CMK (cell line): ENCODE results near the gene WBP4.
A peak's percentile ranks its signal among the peaks of the same experiment; 100 is the strongest.
"Not testable (repeated sequence)": the region's sequence is repeated elsewhere in the genome, so short reads cannot be mapped to it uniquely, and the experiment has no call there.

Source experiments
- DNase-seq: peaks from one replicate; pipeline ENCODE4 v3.0.0-alpha.2; 2010; ENCODE audit warnings: low read depth

Gene WBP4

GRCh38 chr13:41085961-41086585 is 24.8 kb downstream of the WBP4 start:
- no peak for DNase-seq

- DNase-seq: not testable (repeated sequence)
Observed at GRCh38 chr13:41095681-41096080, 34.4 kb downstream of the WBP4 start.

- DNase-seq: no peak
Observed at GRCh38 chr13:41098761-41099160, 37.5 kb downstream of the WBP4 start.

DNA sequence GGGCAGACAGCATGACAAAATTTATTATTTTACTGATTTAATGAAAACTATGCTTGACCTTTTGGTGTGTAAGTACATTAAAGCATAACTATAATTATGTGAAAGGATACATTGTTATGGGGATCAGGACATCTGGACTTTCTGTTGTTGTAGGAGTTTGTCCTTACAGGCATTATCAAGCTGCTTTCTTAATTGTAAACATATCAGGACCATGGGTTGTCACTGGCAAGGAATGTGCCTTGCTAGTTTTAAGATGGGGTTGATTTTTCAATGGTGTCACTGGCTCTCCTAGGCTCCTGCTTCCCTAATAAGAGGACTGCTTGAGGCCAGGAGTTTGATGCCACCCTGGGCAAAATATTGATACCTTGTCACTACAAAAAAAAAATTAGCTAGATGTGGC is 38.7 kb downstream of the WBP4 start:
- DNase-seq: no peak

- DNase-seq: no peak
Observed at GRCh38 chr13:41107104-41107571, 45.8 kb downstream of the WBP4 start.

DNA sequence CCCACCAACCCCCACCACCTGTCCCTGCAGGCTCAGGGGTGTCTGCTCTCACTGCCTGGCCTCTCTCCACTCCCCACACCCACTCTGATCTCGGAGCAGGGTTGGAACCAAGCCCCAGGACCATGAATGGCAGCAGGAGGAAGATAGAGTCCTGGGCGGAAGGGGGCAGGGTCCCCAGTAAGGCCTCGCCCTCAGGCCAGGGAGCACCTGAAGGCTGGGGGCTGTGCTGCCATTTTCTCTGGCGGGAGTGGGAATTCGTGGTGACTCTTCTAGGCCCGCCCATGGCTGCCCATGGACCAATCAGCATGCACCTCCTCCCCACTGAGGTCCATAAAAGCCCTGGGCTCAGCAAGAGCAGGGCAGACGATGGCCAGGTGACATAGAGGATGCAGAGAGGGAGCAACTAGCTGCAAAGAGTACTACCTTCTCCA is 46.3 kb downstream of the WBP4 start:
- DNase-seq: no peak

DNA sequence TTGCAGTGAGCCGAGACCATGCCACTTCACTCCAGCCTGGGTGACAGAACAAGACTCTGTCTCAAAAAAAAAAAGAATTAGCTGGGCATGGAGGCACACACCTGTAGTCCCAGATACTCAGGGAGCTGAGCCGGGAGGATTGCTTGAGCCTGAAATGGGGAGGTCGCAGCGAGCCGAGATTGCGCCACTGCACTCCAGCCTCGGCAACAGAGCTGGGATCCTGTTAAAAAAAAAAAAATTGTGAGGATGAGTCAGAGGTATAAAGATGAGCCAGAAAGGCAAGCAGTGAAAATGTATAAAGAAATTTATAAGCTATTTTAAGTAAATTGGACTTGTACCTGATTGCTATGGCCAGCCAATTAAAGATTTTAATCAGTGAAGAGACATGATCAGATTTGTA is 50.1 kb downstream of the WBP4 start:
- no peak for DNase-seq

DNA sequence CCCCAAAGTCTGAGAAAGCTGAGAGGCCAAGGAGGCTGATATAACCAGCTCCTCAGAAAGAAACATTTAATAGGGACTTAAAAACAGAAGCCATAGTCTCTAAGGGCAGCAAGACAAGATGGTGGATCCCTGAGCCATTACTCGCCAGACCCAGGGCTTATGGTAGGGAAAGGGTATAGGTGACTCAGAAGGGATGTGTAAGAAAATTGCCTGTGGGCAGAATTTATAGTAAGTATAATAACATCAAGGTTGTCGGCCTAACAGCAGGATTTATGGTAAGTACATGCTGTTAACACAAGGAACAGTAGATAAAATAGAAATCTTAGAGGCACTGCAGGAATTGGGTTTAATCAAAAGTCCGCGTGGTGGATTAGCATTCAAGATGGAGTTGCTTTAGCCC is 56.6 kb downstream of the WBP4 start:
- no peak for DNase-seq

DNA sequence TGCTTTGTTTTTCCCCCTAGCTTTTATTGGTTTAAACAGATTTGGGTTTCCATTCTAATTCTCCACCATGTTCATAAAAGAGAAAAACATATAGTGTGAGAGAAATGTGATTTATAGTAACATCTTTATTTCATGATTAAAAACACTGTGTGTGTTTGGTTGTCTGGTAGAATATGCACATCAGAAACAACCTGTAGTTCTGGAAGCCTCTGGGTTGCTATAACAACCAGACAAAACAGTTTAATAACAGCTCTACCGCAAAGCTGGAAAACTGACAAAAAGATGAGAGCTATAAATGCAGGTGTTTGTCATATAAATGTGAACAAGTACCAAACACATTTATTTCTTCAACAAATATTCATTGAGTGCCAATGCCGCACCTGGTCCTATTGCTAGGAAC is 61.5 kb downstream of the WBP4 start:
- DNase-seq: no peak

GRCh38 chr13:41127701-41128100 is 66.4 kb downstream of the WBP4 start:
- DNase-seq: no peak

GRCh38 chr13:41130356-41130755 is 69.0 kb downstream of the WBP4 start:
- DNase-seq: no peak

DNA sequence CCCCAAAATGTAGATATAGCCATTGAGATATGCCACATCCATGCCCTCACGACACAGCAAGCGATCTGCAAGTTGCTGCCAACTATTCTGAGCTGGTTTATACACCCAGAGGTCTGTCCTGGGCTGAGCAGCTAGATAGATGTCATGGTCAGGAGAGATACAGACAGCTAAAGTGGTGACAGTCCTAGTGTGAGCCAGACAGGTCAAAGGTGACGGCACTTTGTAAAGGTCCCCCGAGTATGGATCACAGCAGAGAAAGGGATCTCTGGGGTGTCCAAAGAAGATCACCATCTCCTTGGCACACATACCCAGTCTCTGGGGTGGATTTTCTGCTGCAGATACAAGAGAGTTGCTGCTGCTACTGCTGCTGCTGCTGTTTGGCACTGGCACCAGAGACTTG is 69.9 kb downstream of the WBP4 start:
- DNase-seq: not testable (repeated sequence)

DNA sequence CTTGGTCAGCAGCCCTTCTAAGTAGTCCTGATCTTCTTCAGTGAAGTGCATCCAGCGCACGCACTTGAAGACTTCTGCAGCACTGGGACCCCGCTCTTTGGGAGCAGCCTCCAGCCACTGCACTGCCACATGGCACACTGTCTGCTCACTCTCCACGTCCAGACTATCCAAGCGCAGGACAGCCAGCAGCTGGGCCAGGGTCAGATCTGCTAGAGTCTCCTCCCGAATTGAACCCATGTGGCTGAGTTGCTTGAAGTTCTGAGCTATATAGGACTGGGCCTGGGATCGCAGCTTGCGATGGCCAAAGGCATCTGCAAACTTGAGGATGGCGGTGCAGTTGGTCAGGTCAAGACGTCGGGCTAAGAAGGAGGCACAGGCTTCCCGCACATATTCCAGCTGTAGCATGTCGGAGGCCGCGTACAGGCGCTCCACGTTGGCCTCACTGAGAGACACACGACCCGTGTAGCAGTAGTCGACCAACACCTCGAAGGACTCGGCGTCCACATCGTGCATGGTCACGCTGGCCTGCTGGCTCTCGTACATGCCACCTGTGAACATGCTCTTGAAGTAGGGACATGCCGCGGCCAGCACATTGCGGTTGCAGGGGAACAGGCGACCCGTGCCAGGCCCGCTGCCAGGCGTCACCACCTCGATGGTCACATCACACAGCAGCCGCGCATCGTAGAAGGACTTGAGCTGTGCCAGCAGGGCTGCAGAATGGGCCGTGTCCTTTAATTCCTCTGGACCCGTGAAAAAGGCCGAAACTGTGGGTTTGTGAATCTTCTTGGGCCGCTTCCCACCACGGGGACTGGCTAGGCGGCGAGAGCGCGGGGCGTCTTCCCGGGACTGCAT is 70.6 kb downstream of the WBP4 start:
- DNase-seq: not testable (repeated sequence)

DNA sequence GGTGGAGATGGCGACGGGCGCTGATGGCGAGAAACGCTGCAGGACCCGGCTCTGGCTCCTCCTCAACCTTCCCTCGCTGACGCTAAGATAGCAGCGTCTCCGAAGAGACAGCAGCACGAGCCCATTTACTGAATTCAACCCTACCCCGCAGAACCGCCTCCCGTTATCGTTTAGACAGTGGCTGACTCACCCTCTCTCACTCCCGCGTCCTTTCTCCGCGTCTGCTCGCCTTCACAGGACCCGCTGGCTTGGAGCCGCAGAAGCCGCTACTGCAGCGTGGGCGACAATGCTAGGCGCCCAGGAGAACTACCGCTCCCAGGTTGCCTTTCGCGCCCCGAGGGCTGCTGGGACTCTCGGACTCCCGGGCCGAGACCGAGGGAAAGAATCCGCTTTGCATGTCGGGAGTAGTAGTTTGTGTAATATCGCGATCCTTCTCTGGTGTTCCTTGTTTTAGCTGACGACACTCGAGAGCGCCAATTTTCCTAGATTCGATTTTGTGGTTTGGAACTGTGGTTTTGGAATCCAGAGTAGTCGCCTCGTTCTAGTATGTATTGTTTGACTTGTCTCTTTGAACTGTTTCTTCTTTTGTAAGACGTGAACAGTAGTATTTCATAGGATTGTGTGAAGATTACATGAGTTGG is 71.3 kb downstream of the WBP4 start, which contains the start of gene KBTBD6:
KBTBD6 (minus strand) TSS at position 291 of the 641 bp plus-strand sequence. CDS start 291 bp downstream, outside the sequence.
- DNase-seq: peak; percentile 67
